Lower leg skin (tissue), 4 donors: ENCODE data around the gene SETMAR. TPM values are rescaled to one million over a fixed set of nuclear protein-coding genes. Genes with fewer than 3 reads are reported as not detected.
"Not testable (repeated sequence)": the region's sequence is repeated elsewhere in the genome, so short reads cannot be mapped to it uniquely, and the experiment has no call there.

ENCODE experiments used
- DNase-seq, 2 donors: peaks; one replicate each; pipeline ENCODE4 v3.0.0-alpha.2; 2019; ENCODE audit warnings: low spot score in 2 of 2
- H3K4me3 ChIP-seq: fragments of 200-600 bp; sonication (generic); 2 replicates; pipeline ENCODE4 v1.5.1; 2017; ENCODE audit warnings: mild to moderate bottlenecking, low read depth; ENCODE audit not compliant: poor library complexity, severe bottlenecking
- POLR2A ChIP-seq, 2 donors: fragments of 450-650 bp; IDR thresholded peaks; one replicate each; pipeline ENCODE4 v1.6.1; 2016 to 2017; ENCODE audit warnings: antibody characterized with exemption in 2 of 2, mild to moderate bottlenecking in 1 of 2, moderate library complexity in 1 of 2
- WGBS, 2 donors: methylation state at CpG; one replicate each; pipeline ENCODE4 v1.1.5; 2018; 5-methylcytosine and 5-hydroxymethylcytosine counted together
- intact Hi-C: fragments of 100-400 bp; cut with DNase I; formaldehyde crosslinking; loops from one replicate; pipeline ENCODE4 v1.15.0; 2023; ENCODE audit warnings: low total_unique reads
- total RNA-seq, 4 donors: library from RNA; depleted of rRNA; stranded (reverse); fragments of >200 nt; gene quantifications; one replicate each; pipeline ENCODE4 v1.1.0, GENCODE V29; 2016
- TF ChIP-seq, protein P1 (sequence below), 3 donors: fragments of 450-650 bp; IDR thresholded peaks; one replicate each; pipeline ENCODE4 v1.5.1; 2016; ENCODE audit warnings: antibody characterized with exemption in 3 of 3, mild to moderate bottlenecking in 3 of 3, moderate library complexity in 2 of 3

Gene SETMAR
- total RNA-seq, 4 donors from 2014 or later: 19.9 to 29.8 (median 27.6) TPM

DNA sequence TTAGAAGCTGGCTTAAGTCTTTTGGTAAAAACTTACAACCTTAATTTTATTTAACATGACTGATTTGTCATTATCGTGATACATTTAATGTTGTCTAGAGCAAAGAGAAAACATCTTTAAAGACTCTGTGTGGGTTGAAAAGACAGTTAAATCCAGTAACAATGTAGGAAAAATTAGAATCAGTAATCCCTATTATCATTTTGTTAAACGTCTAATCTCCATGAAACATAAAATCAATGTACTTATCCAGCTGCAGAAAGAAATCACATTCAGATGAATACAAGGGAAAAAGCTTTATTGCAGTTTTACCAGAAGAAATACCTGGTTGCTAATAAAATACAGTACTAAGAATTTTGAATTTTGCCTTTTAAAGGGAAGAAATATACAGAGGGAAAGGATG is 21.2 kb upstream of the SETMAR start:
- WGBS, 2 donors: 46 to 47% methylated on average over 2 of the region's 2 CpGs
- intact Hi-C loops: no loop called here
- TF ChIP-seq POLR2A (IDR thresholded peaks at IDR 0.05): no peak
- no peak for DNase-seq
- H3K4me3 ChIP-seq: no peak overlapping the region

DNA sequence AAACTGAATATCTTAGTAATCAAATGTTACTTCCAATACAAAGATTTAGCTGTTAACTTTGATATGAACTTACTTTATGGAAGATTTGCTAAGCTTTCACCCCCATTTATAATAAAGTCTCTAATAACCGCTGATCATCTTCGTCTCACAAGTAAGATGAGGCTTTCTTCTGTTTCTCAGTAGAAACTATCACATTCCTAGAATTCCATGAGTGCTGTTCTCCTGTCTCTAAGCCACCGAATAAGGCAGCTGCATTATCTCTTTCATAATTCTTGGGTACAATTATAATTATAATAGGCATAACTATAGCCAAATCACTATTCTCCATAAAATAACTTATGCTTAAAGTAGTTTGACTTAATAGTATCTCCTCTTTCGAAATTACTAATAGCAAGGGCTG is 18.3 kb upstream of the SETMAR start:
- TF ChIP-seq, protein P1, sequence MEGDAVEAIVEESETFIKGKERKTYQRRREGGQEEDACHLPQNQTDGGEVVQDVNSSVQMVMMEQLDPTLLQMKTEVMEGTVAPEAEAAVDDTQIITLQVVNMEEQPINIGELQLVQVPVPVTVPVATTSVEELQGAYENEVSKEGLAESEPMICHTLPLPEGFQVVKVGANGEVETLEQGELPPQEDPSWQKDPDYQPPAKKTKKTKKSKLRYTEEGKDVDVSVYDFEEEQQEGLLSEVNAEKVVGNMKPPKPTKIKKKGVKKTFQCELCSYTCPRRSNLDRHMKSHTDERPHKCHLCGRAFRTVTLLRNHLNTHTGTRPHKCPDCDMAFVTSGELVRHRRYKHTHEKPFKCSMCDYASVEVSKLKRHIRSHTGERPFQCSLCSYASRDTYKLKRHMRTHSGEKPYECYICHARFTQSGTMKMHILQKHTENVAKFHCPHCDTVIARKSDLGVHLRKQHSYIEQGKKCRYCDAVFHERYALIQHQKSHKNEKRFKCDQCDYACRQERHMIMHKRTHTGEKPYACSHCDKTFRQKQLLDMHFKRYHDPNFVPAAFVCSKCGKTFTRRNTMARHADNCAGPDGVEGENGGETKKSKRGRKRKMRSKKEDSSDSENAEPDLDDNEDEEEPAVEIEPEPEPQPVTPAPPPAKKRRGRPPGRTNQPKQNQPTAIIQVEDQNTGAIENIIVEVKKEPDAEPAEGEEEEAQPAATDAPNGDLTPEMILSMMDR (IDR thresholded peaks at IDR 0.05): no peak
- TF ChIP-seq POLR2A (IDR thresholded peaks at IDR 0.05): no peak
- DNase-seq: no peak
- 69 to 70% methylated on average over 4 of the region's 4 CpGs for WGBS, 2 donors
- intact Hi-C loops: no loop called here
- H3K4me3 ChIP-seq: no peak overlapping the region

DNA sequence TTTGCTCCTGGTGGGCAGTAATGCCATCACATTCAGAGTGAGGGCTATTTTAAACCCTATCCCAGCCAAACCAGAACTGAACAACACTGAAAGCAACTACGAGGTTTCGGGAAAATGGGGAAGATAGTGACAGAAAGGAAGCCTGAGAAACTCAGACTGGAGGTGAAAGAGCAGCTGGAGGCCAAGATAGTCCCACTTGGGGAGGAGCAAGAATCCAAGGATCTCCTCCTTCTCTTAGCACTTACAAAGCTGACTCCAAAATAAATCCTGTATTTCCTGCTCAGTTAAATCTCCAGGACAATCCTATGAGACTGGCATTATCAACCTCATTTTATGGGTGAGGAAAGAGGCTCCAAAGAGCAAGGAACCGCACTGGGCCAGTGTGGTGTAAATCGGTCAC is 14.1 kb upstream of the SETMAR start:
- H3K4me3 ChIP-seq: no peak overlapping the region
- intact Hi-C loops: no loop called here
- DNase-seq: no peak
- 78 to 82% methylated on average over 4 of the region's 4 CpGs for WGBS, 2 donors
- TF ChIP-seq, protein P1 (IDR thresholded peaks at IDR 0.05): no peak
- TF ChIP-seq POLR2A (IDR thresholded peaks at IDR 0.05): no peak

DNA sequence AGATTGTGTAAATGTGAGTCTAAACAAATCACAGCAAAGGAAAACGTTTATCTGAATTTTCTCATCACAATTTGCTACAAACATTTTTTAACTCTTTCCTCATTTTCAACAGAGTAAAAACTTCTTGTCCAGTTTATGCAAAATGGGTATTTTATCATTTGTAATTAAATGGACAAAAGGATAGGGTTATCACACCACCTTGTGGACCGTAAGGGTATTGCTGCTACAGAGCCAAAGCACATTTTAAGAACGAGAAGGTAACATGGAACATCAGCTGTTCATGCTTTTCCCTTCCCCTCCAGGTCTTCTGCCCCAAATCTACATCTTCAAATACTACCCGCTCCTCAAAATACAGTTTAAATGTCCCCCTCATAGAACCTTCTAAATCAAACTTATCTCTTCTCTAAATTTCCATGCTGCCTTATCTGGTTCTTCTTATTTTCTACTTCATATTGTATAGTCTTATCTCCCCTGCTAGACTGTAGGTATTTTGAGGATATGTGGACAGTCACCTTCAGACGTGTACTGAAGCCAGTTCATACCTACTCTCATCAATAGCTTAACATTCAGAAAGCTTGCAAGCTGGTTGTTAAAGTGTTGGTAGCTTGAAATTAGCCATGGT is 12.8 kb upstream of the SETMAR start:
- no peak overlapping the region for H3K4me3 ChIP-seq
- WGBS, 2 donors: 8 to 11% methylated on average over 5 of the region's 5 CpGs
- intact Hi-C loops: no loop called here
- no peak for TF ChIP-seq POLR2A (IDR thresholded peaks at IDR 0.05)
- TF ChIP-seq, protein P1 (IDR thresholded peaks at IDR 0.05): peak in 1 of 3 donors; percentile 41
- no peak for DNase-seq

DNA sequence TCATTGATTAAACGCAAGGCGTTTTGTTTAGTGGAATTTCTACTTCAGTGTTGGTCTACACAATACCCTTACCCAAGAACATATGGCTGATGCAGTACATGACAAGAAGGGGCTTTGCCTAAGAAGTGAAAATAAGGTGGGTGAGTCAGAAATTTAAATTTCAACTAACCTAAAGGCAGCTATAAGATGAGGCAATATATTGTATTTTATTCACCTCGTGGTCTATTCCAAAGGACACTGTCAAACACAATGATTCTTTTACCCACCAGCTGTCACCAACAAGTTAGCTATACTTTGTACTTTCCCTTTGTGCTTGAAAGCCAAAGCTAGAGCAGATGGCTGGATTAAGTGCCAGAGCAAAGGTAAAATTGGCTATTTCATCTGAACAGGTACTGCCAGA is 10.9 kb upstream of the SETMAR start:
- no peak for TF ChIP-seq POLR2A (IDR thresholded peaks at IDR 0.05)
- TF ChIP-seq, protein P1 (IDR thresholded peaks at IDR 0.05): no peak
- intact Hi-C loops: no loop called here
- DNase-seq: no peak
- H3K4me3 ChIP-seq: no peak overlapping the region
- 50 to 63% methylated on average over 3 of the region's 3 CpGs for WGBS, 2 donors

DNA sequence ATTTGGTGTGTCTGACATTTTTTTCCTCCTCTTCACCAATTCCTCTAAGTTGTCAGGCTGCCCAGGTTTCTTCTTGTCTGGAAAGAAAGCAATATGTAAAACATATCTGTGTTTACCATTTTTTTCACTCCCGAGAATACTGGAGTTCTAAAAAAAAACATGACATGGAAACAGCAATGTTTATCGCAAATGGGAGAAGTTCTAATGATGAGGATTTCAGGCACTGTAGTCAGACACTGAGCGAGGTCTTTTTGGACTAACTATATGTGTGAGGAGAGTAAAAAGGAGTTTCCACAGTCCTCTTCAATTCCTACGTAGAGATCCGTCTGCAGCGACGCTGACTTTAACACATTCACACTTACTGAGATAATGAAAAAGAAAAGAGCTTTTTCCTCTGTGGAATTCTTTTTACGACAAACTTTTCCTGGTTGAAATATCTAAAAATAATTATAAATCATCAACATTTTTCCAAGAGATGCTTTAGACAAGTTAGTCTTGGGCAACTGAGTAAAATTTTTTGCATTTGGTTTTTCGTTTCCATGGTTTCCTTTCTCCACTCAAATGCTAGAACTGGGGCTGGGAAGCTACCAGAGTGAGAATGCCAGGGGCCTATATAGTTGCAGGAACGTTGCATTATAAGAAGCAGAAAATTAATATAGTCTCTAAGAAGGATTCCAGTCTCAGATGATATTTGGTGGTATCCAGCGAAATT is 8.4 kb upstream of the SETMAR start:
- no peak overlapping the region for H3K4me3 ChIP-seq
- intact Hi-C loops: no loop called here
- no peak for DNase-seq
- TF ChIP-seq, protein P1 (IDR thresholded peaks at IDR 0.05): no peak
- no peak for TF ChIP-seq POLR2A (IDR thresholded peaks at IDR 0.05)
- 83 to 89% methylated on average over 11 of the region's 11 CpGs for WGBS, 2 donors

DNA sequence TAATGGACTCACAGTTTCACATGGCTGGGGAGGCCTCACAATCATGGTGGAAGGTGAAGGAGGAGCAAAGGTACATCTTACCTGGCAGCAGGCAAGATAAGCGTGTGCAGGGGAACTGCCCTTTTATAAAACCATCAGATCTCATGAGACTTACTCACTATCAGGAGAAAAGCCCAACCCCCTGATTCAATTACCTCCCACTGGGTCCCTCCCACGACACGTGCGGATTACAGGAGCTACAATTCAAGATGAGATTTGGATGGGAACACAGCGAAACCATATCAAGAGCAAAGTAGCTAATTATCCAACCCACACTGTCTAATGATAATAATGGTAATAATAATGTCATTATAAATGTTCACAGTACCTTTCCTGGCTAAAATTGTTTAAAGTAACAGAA is 6.7 kb upstream of the SETMAR start:
- 88% methylated on average over 5 of the region's 5 CpGs for WGBS, 2 donors
- H3K4me3 ChIP-seq, intact Hi-C loops, DNase-seq: not testable (repeated sequence)
